ENCODE data around the gene GRPR. TPM values are rescaled to one million over a fixed set of nuclear protein-coding genes. Genes with fewer than 3 reads are reported as not detected.
"Not testable (repeated sequence)": the region's sequence is repeated elsewhere in the genome, so short reads cannot be mapped to it uniquely, and the experiment has no call there.

GRPR gene
- total and polyA plus RNA-seq, 2 donors (not counting 1 experiment from before 2014, with no cell fraction given): 0.33 to 4.1 TPM

GRCh38 chrX:16175329-16176061 lies 52.1 kb downstream of the GRPR start:
- H3K27me3 ChIP-seq (ENCODE audit: control insufficient read depth, insufficient read depth, low read length): no peaks in the 10 kb centered on the region
- H2AFZ ChIP-seq (ENCODE audit: low read length): no peak overlapping the region
- no peaks in the 10 kb centered on the region for H3K36me3 ChIP-seq (ENCODE audit: control insufficient read depth, insufficient read depth, low read length)
- H3K79me2 ChIP-seq (ENCODE audit: control insufficient read depth, insufficient read depth, low read length): no peaks in the 10 kb centered on the region
- H3K9me3 ChIP-seq (ENCODE audit: control insufficient read depth, insufficient read depth, low read depth, low read length): no peaks in the 10 kb centered on the region
- H3K9ac ChIP-seq (ENCODE audit: insufficient read depth, low read length): no peak overlapping the region
- no peak overlapping the region for H3K4me3 ChIP-seq (replicated peaks in 1 of 4; ENCODE audit: control extremely low read depth in 1 of 4, insufficient read depth in 1 of 4, low read depth in 3 of 4, low read length in 4 of 4)
- H3K27ac ChIP-seq (ENCODE audit: insufficient read depth, low read length): no peak overlapping the region
- no peak overlapping the region for H3K4me2 ChIP-seq (ENCODE audit: extremely low read depth, insufficient read depth, low read length)
- no peaks in the 10 kb centered on the region for H4K20me1 ChIP-seq (ENCODE audit: control insufficient read depth, extremely low read depth, insufficient read depth, low read length)
- no peak for TF ChIP-seq CTCF (conservative IDR thresholded peaks at IDR 0.05 in 1 of 2, IDR thresholded peaks at IDR 0.05 in 1 of 2; ENCODE audit: low read depth in 1 of 2, low read length in 2 of 2)
- no peak for TF ChIP-seq EZH2 (IDR thresholded peaks at IDR 0.05; ENCODE audit: low read length, missing control alignments)
- no peak for DNase-seq (ENCODE audit: low read depth in 2 of 2)
- no peaks in the 10 kb centered on the region for H3K4me1 ChIP-seq (ENCODE audit: control insufficient read depth, extremely low read depth, insufficient read depth, low read length)

GRCh38 chrX:16177260-16177659 lies 53.9 kb downstream of the GRPR start:
- Histone ChIP-seq H3K4me2 (ENCODE audit: extremely low read depth, insufficient read depth, low read length) (no peak overlapping the region), H3K4me1 (ENCODE audit: control insufficient read depth, extremely low read depth, insufficient read depth, low read length) (no peaks in the 10 kb centered on the region), H3K36me3 (ENCODE audit: control insufficient read depth, insufficient read depth, low read length) (no peaks in the 10 kb centered on the region), H3K27me3 (ENCODE audit: control insufficient read depth, insufficient read depth, low read length) (no peaks in the 10 kb centered on the region), H2AFZ (ENCODE audit: low read length) (no peak overlapping the region), H3K9ac (ENCODE audit: insufficient read depth, low read length) (no peak overlapping the region), H3K79me2 (ENCODE audit: control insufficient read depth, insufficient read depth, low read length) (no peaks in the 10 kb centered on the region), H3K27ac (ENCODE audit: insufficient read depth, low read length) (no peak overlapping the region), H3K4me3 (replicated peaks in 1 of 4; ENCODE audit: control extremely low read depth in 1 of 4, insufficient read depth in 1 of 4, low read depth in 3 of 4, low read length in 4 of 4) (no peak overlapping the region), H4K20me1 (ENCODE audit: control insufficient read depth, extremely low read depth, insufficient read depth, low read length) (no peaks in the 10 kb centered on the region), H3K9me3 (ENCODE audit: control insufficient read depth, insufficient read depth, low read depth, low read length) (no peaks in the 10 kb centered on the region)
- TF ChIP-seq CTCF (conservative IDR thresholded peaks at IDR 0.05 in 1 of 2, IDR thresholded peaks at IDR 0.05 in 1 of 2; ENCODE audit: low read depth in 1 of 2, low read length in 2 of 2): no peak
- TF ChIP-seq EZH2 (IDR thresholded peaks at IDR 0.05; ENCODE audit: low read length, missing control alignments): no peak
- DNase-seq (ENCODE audit: low read depth in 2 of 2): no peak

GRCh38 chrX:16183843-16184242 lies 60.5 kb downstream of the GRPR start:
- H3K9me3 ChIP-seq (ENCODE audit: control insufficient read depth, insufficient read depth, low read depth, low read length); H3K79me2 ChIP-seq (ENCODE audit: control insufficient read depth, insufficient read depth, low read length); H3K9ac ChIP-seq (ENCODE audit: insufficient read depth, low read length); H3K4me3 ChIP-seq (replicated peaks in 1 of 4; ENCODE audit: control extremely low read depth in 1 of 4, insufficient read depth in 1 of 4, low read depth in 3 of 4, low read length in 4 of 4); H3K27me3 ChIP-seq (ENCODE audit: control insufficient read depth, insufficient read depth, low read length); DNase-seq (ENCODE audit: low read depth in 2 of 2); H3K27ac ChIP-seq (ENCODE audit: insufficient read depth, low read length); H3K4me1 ChIP-seq (ENCODE audit: control insufficient read depth, extremely low read depth, insufficient read depth, low read length); H4K20me1 ChIP-seq (ENCODE audit: control insufficient read depth, extremely low read depth, insufficient read depth, low read length); H3K36me3 ChIP-seq (ENCODE audit: control insufficient read depth, insufficient read depth, low read length); H3K4me2 ChIP-seq (ENCODE audit: extremely low read depth, insufficient read depth, low read length); H2AFZ ChIP-seq (ENCODE audit: low read length): not testable (repeated sequence)
